ENCODE measurements around the gene TMEM116.

DNA sequence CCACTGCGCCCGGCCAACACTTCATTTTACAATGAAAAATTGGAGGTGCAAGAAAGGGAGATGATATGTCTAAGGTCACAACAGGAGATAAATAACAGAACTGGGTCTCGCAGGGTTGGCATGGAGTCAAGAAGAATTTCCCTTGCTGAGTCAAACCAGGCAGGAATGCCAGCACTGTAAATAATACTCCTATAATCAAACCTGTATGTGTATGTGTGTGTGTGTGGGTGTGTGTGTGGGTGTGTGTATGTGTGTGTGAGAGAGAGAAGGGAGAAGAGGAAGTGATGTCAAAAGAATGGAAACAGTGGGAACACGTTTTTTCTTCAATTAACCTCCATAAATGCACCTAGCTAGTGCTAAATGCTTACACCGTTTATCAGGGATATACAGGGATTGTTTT lies 70.4 kb downstream of the TMEM116 start:
- TF ChIP-seq CTCF (IDR thresholded peaks at IDR 0.05) (no peak), POLR2A (IDR thresholded peaks at IDR 0.05; ENCODE audit: low read depth) (no peak)
